Breast epithelium (tissue), 3 donors: ENCODE results near the gene PALS1.

Experiments used
- CTCF ChIP-seq, 3 donors: fragments of 450-650 bp; IDR thresholded peaks; one replicate each; pipeline ENCODE4 v1.5.1; 2016 to 2017; ENCODE audit warnings: antibody characterized with exemption in 3 of 3, mild to moderate bottlenecking in 3 of 3, moderate library complexity in 3 of 3
- POLR2A ChIP-seq: fragments of 450-650 bp; IDR thresholded peaks from one replicate; pipeline ENCODE4 v1.6.1; 2016; ENCODE audit warnings: antibody characterized with exemption, mild to moderate bottlenecking, moderate library complexity

DNA sequence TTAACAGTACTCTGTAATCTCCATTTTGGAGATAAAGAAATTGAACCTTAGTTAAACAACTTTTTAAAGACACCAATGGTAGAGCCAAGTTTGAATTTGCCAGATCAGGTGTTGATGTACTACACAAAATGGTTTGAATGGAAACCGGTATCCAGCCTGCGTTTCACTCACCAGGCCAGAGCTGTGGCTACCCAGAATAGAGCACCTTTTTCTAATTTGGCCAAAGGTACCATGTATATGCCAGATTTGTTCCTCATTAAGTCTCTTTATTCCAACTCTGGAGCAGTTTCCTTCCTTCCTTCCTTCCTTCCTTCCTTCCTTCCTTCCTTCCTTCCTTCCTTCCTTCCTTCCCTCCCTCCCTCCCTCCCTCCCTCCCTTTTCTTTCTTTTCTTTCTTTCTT is 39.3 kb downstream of the PALS1 start:
- no peak for TF ChIP-seq CTCF (IDR thresholded peaks at IDR 0.05)
- no peak for TF ChIP-seq POLR2A
